Erythroblast (primary cell): Measurements from ENCODE around the gene HORMAD2.

ENCODE experiments used
- GATA1 ChIP-seq: IDR thresholded peaks from 2 replicates; pipeline ENCODE4 v1.6.1; 2011; ENCODE audit warnings: low read depth, mild to moderate bottlenecking, control low read depth, low read length, moderate library complexity
- POLR2A ChIP-seq: IDR thresholded peaks from 2 replicates; pipeline ENCODE4 v1.6.1; 2011; ENCODE audit warnings: mild to moderate bottlenecking, low read length

DNA sequence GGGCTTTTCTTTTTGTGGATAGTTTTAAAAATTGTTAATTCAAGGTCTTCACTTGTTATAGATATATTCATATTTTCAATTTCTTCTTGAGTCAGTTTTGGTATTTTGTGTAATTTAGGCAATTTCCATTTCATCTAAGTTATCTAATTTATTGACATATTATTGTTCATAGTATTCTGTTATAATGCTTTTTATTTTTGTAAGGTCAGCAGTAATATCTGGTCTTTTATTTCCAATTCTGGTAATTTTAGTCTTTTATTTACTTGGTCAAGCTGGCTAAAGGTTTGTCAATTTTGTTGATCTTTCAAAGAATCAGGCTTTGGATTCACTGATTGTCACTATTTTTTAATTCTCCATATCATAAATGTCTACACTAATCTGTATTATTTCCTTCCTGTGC is 60.1 kb downstream of the HORMAD2 start:
- no peak for TF ChIP-seq POLR2A
- TF ChIP-seq GATA1 = no peak
